CD14-positive monocyte (primary cell): Measurements from ENCODE around the gene ZNF783. TPM values are rescaled to one million over a fixed set of nuclear protein-coding genes. Genes with fewer than 3 reads are reported as not detected.

ENCODE experiments used
- DNase-seq, 3 donors: peaks; one replicate each; pipeline ENCODE4 v3.0.0-alpha.2; 2011 to 2022
- H2AFZ ChIP-seq: 2 replicates; pipeline ENCODE4 v1.6.0; 2012; ENCODE audit warnings: mild to moderate bottlenecking, low read depth, low read length, inconsistent platforms; ENCODE audit not compliant: insufficient read depth, poor library complexity, severe bottlenecking
- H3K27ac ChIP-seq, 2 donors: 1 replicate in 1 of 2; 2 replicates in 1 of 2; pipeline ENCODE4 v1.5.1; 2012 to 2013; ENCODE audit warnings: low read length in 2 of 2, control low read depth in 1 of 2, inconsistent platforms in 1 of 2, low read depth in 1 of 2, mild to moderate bottlenecking in 1 of 2
- H3K27me3 ChIP-seq, 2 donors: one replicate each; pipeline versions ENCODE4 v1.6.0 to v1.6.1; 2011 to 2013; ENCODE audit warnings: low read length in 2 of 2; ENCODE audit not compliant: control insufficient read depth in 2 of 2, insufficient read depth in 2 of 2
- H3K36me3 ChIP-seq, 2 donors: replicated peaks in 1 of 2; 1 replicate in 1 of 2; 2 replicates in 1 of 2; pipeline versions ENCODE4 v1.5.1 to v1.6.1; 2012 to 2013; ENCODE audit warnings: low read length in 2 of 2, control low read depth in 1 of 2, inconsistent platforms in 1 of 2, mild to moderate bottlenecking in 1 of 2; ENCODE audit not compliant: insufficient read depth in 2 of 2, control insufficient read depth in 1 of 2
- H3K4me1 ChIP-seq, 2 donors: 1 replicate in 1 of 2; 2 replicates in 1 of 2; pipeline versions ENCODE4 v1.5.1 to v1.6.1; 2012 to 2013; ENCODE audit warnings: low read length in 2 of 2, control low read depth in 1 of 2, inconsistent platforms in 1 of 2, mild to moderate bottlenecking in 1 of 2, moderate library complexity in 1 of 2; ENCODE audit not compliant: insufficient read depth in 2 of 2, control insufficient read depth in 1 of 2
- H3K4me2 ChIP-seq: replicated peaks from 2 replicates; pipeline ENCODE3; 2012; ENCODE audit warnings: low read length, moderate library complexity, mild to moderate bottlenecking; ENCODE audit not compliant: poor library complexity, severe bottlenecking; ENCODE audit errors: extremely low read depth
- H3K4me3 ChIP-seq, 3 experiments: fragments of 200-600 bp in 1 of 3; sonication (generic) in 1 of 3; replicated peaks in 1 of 3; 1 replicate in 2 of 3; 2 replicates in 1 of 3; pipeline ENCODE4 v1.5.1; 2011 to 2013; ENCODE audit warnings: low read length in 3 of 3, mild to moderate bottlenecking in 3 of 3, control low read depth in 2 of 3, low read depth in 2 of 3, inconsistent platforms in 1 of 3, moderate library complexity in 1 of 3
- H3K79me2 ChIP-seq: 2 replicates; pipeline ENCODE4 v1.6.0; 2012; ENCODE audit warnings: mild to moderate bottlenecking, control low read depth, inconsistent platforms, low read length, moderate library complexity; ENCODE audit not compliant: insufficient read depth
- H3K9ac ChIP-seq: 2 replicates; pipeline ENCODE4 v1.6.0; 2017; ENCODE audit warnings: low read length, mild to moderate bottlenecking; ENCODE audit not compliant: insufficient read depth, poor library complexity, severe bottlenecking
- H3K9me3 ChIP-seq, 2 donors: replicated peaks in 1 of 2; 1 replicate in 1 of 2; 2 replicates in 1 of 2; pipeline versions ENCODE4 v1.5.1 to v1.6.1; 2012 to 2013; ENCODE audit warnings: low read length in 2 of 2, control low read depth in 1 of 2; ENCODE audit not compliant: control insufficient read depth in 1 of 2, insufficient read depth in 1 of 2
- H4K20me1 ChIP-seq: 2 replicates; pipeline ENCODE4 v1.6.0; 2012; ENCODE audit warnings: mild to moderate bottlenecking, low read length, control low read depth, moderate library complexity; ENCODE audit not compliant: insufficient read depth
- H3K27ac Mint-ChIP-seq, 7 donors: one replicate each; pipeline ENCODE4 v1.8.0; 2020; ENCODE audit warnings: mild to moderate bottlenecking in 7 of 7, mixed read lengths in 7 of 7, moderate library complexity in 6 of 7, inconsistent platforms in 2 of 7
- H3K27me3 Mint-ChIP-seq, 3 donors: one replicate each; pipeline ENCODE4 v1.8.0; 2021 to 2022; ENCODE audit warnings: low read depth in 3 of 3, mild to moderate bottlenecking in 3 of 3, mixed read lengths in 3 of 3, moderate library complexity in 3 of 3, inconsistent platforms in 1 of 3
- H3K36me3 Mint-ChIP-seq, 2 donors: one replicate each; pipeline ENCODE4 v1.8.0; 2020; ENCODE audit warnings: mixed read lengths in 2 of 2, inconsistent platforms in 1 of 2, mild to moderate bottlenecking in 1 of 2
- H3K4me1 Mint-ChIP-seq: one replicate; pipeline ENCODE4 v1.8.0; 2020; ENCODE audit warnings: mild to moderate bottlenecking, mixed read lengths
- H3K4me3 Mint-ChIP-seq, 2 donors: one replicate each; pipeline ENCODE4 v1.8.0; 2020; ENCODE audit warnings: mild to moderate bottlenecking in 2 of 2, mixed read lengths in 2 of 2, moderate library complexity in 1 of 2
- H3K9me3 Mint-ChIP-seq, 7 donors: one replicate each; pipeline ENCODE4 v1.8.0; 2020 to 2022; ENCODE audit warnings: mixed read lengths in 7 of 7, mild to moderate bottlenecking in 6 of 7, moderate library complexity in 6 of 7, inconsistent platforms in 2 of 7
- CTCF ChIP-seq: fragments of 200-600 bp; IDR thresholded peaks from one replicate; pipeline ENCODE4 v1.8.0; 2022; ENCODE audit warnings: antibody characterized with exemption, mild to moderate bottlenecking
- WGBS: methylation state at CpG from one replicate; pipeline ENCODE4 v1.1.5; 2013; ENCODE audit warnings: missing lambda C conversion rate; ENCODE audit not compliant: insufficient coverage; 5-methylcytosine and 5-hydroxymethylcytosine counted together
- intact Hi-C, 2 donors: fragments of 100-400 bp; cut with micrococcal nuclease; formaldehyde crosslinking; loops; one replicate each; pipeline versions ENCODE4 v1.15.0 to v1.15.1; 2023
- polyA plus RNA-seq, 3 donors: library from polyadenylated mRNA; depleted of rRNA in 1 of 3; unstranded in 2 of 3; stranded (reverse) in 1 of 3; fragments of 300-500 nt in 2 of 3; fragments of >200 nt in 1 of 3; fragmentation: Illumina TruSeq in 2 of 3; gene quantifications; 1 replicate in 2 of 3; 2 replicates in 1 of 3; pipeline ENCODE4 v1.2.3, GENCODE V29; 2012 to 2021

ZNF783 gene
- polyA plus RNA-seq, 3 donors, result 1.2 to 16.7 (median 1.5) TPM

- TF ChIP-seq CTCF, result no peak
- no peaks in the 10 kb centered on the region for H3K4me1 ChIP-seq
- peaks cover 46 to 71% of the 10 kb centered on the region in 2 donors for H3K36me3 Mint-ChIP-seq
- intact Hi-C loops, result no loop called here
- 90% methylated on average over 6 of the region's 17 CpGs for WGBS
- H3K9me3 ChIP-seq, result no peaks in the 10 kb centered on the region
- no peak overlapping the region for H3K9ac ChIP-seq
- peaks cover 0 to 3% (median 0%) of the 10 kb centered on the region in 7 donors for H3K9me3 Mint-ChIP-seq
- H3K27me3 Mint-ChIP-seq, result peaks cover 0 to 4% (median 1%) of the 10 kb centered on the region in 3 donors
- H3K4me2 ChIP-seq, result no peak overlapping the region
- H3K79me2 ChIP-seq, result no peaks in the 10 kb centered on the region
- no peak overlapping the region for H3K4me3 ChIP-seq
- H3K36me3 ChIP-seq, result peaks cover 43 to 53% of the 10 kb centered on the region in 2 donors
- H3K27ac ChIP-seq, result no peak overlapping the region
- H3K4me3 Mint-ChIP-seq, result no peak overlapping the region
- H3K27me3 ChIP-seq, result peaks cover 0 to under 1% of the 10 kb centered on the region in 2 donors
- peaks cover 7% of the 10 kb centered on the region for H4K20me1 ChIP-seq
- H3K27ac Mint-ChIP-seq, result no peak overlapping the region
- DNase-seq, result no peak
- no peak overlapping the region for H2AFZ ChIP-seq
- peaks cover 2% of the 10 kb centered on the region for H3K4me1 Mint-ChIP-seq
Observed at GRCh38 chr7:149279111-149279743, 17.2 kb downstream of the ZNF783 start.

- Histone ChIP-seq H3K4me2 (no peak overlapping the region), H4K20me1 (peaks cover 13% of the 10 kb centered on the region), H3K27me3 (peaks cover 0 to 4% of the 10 kb centered on the region in 2 donors), H3K27ac (no peak overlapping the region), H3K79me2 (no peaks in the 10 kb centered on the region), H3K36me3 (peaks cover 43 to 51% of the 10 kb centered on the region in 2 donors), H3K9me3 (no peaks in the 10 kb centered on the region), H3K4me1 (peaks cover 5 to 7% of the 10 kb centered on the region in 2 donors), H3K9ac (no peak overlapping the region), H3K4me3 (no peak overlapping the region), H2AFZ (no peak overlapping the region)
- WGBS, result no CpG with 5 or more reads among the region's 9 CpGs
- peaks cover 46 to 63% of the 10 kb centered on the region in 2 donors for H3K36me3 Mint-ChIP-seq
- H3K9me3 Mint-ChIP-seq, result peaks cover 0 to 3% (median 0%) of the 10 kb centered on the region in 7 donors
- DNase-seq, result no peak
- H3K27ac Mint-ChIP-seq, result peak overlapping the region in 2 of 7 donors; percentile 12 to 25
- H3K4me3 Mint-ChIP-seq, result no peak overlapping the region
- peaks cover 5 to 11% (median 5%) of the 10 kb centered on the region in 3 donors for H3K27me3 Mint-ChIP-seq
- H3K4me1 Mint-ChIP-seq, result peaks cover 8% of the 10 kb centered on the region
- intact Hi-C loops, result no loop called here
- TF ChIP-seq CTCF, result no peak
Observed at GRCh38 chr7:149280151-149280550, 18.2 kb downstream of the ZNF783 start.
